Cardiac muscle cell (in vitro differentiated cells and primary cell): ENCODE measurements around the gene CARMIL1. TPM values are rescaled to one million over a fixed set of nuclear protein-coding genes. Genes with fewer than 3 reads are reported as not detected.
A peak's percentile ranks its signal among the peaks of the same experiment; 100 is the strongest.

Experiments used
- DNase-seq, 2 donors: peaks; one replicate each; pipeline versions ENCODE4 v3.0.0 to v3.0.0-alpha.2; 2010 to 2017; ENCODE audit warnings: low read depth in 1 of 2, low spot score in 1 of 2
- H3K27ac ChIP-seq: fragments of 200-600 bp; sonication (generic); 2 replicates; pipeline ENCODE4 v1.5.1; 2016
- H3K27me3 ChIP-seq: fragments of 200-600 bp; sonication (generic); 2 replicates; pipeline ENCODE4 v1.6.0; 2016; ENCODE audit warnings: control low read depth
- H3K36me3 ChIP-seq: fragments of 200-600 bp; sonication (generic); 2 replicates; pipeline ENCODE4 v1.5.1; 2016; ENCODE audit warnings: control low read depth
- H3K4me1 ChIP-seq: fragments of 200-600 bp; sonication (generic); 2 replicates; pipeline ENCODE4 v1.8.1; 2017; ENCODE audit warnings: low read depth, mild to moderate bottlenecking, mixed run types
- H3K4me3 ChIP-seq: fragments of 200-600 bp; sonication (generic); 2 replicates; pipeline ENCODE4 v1.5.1; 2016; ENCODE audit warnings: mild to moderate bottlenecking
- H3K9me3 ChIP-seq: fragments of 200-600 bp; sonication (generic); 2 replicates; pipeline ENCODE4 v1.5.1; 2017; ENCODE audit warnings: low read depth, mild to moderate bottlenecking, control low read depth
- CTCF ChIP-seq: IDR thresholded peaks from 2 replicates; pipeline ENCODE4 v1.5.1; 2012; ENCODE audit warnings: low read depth, mild to moderate bottlenecking, low read length
- polyA plus RNA-seq: library from polyadenylated mRNA; unstranded; fragments of >200 nt; fragmentation: Nextera tagmentation; extraction: Ambion mirVana; gene quantifications from 2 replicates; pipeline ENCODE4 v1.2.1, GENCODE V29; 2016
- total RNA-seq: library from RNA; depleted of rRNA; stranded (reverse); fragments of >200 nt; gene quantifications from 2 replicates; pipeline ENCODE4 v1.2.3, GENCODE V29; 2016

CARMIL1 gene
- total and polyA plus RNA-seq, 2 experiments from 2014 or later: 15.7 to 63.6 TPM

GRCh38 chr6:25418454-25419052 is 139.4 kb downstream of the CARMIL1 start:
- peaks cover 48% of the 10 kb centered on the region for H3K4me1 ChIP-seq
- no peak overlapping the region for H3K4me3 ChIP-seq
- DNase-seq: peak in 1 of 2 donors; percentile 15
- TF ChIP-seq CTCF: no peak
- no peaks in the 10 kb centered on the region for H3K27me3 ChIP-seq
- H3K27ac ChIP-seq: no peak overlapping the region
- no peaks in the 10 kb centered on the region for H3K36me3 ChIP-seq
- no peaks in the 10 kb centered on the region for H3K9me3 ChIP-seq

GRCh38 chr6:25419879-25420278 is 140.7 kb downstream of the CARMIL1 start:
- Histone ChIP-seq H3K4me1 (peaks cover 40% of the 10 kb centered on the region), H3K36me3 (no peaks in the 10 kb centered on the region), H3K9me3 (no peaks in the 10 kb centered on the region), H3K27me3 (no peaks in the 10 kb centered on the region), H3K27ac (no peak overlapping the region), H3K4me3 (no peak overlapping the region)
- no peak for TF ChIP-seq CTCF
- DNase-seq: no peak

GRCh38 chr6:25423358-25423757 is 144.2 kb downstream of the CARMIL1 start:
- Histone ChIP-seq H3K9me3 (no peaks in the 10 kb centered on the region), H3K4me1 (peaks cover 30% of the 10 kb centered on the region), H3K4me3 (no peak overlapping the region), H3K27ac (no peak overlapping the region), H3K36me3 (no peaks in the 10 kb centered on the region), H3K27me3 (no peaks in the 10 kb centered on the region)
- TF ChIP-seq CTCF: no peak
- no peak for DNase-seq

GRCh38 chr6:25424303-25424702 is 145.1 kb downstream of the CARMIL1 start:
- no peak for TF ChIP-seq CTCF
- no peaks in the 10 kb centered on the region for H3K27me3 ChIP-seq
- no peaks in the 10 kb centered on the region for H3K36me3 ChIP-seq
- DNase-seq: no peak
- no peaks in the 10 kb centered on the region for H3K9me3 ChIP-seq
- peaks cover 34% of the 10 kb centered on the region for H3K4me1 ChIP-seq
- H3K4me3 ChIP-seq: no peak overlapping the region
- H3K27ac ChIP-seq: no peak overlapping the region

- Histone ChIP-seq H3K9me3 (no peaks in the 10 kb centered on the region), H3K27me3 (no peaks in the 10 kb centered on the region), H3K27ac (no peak overlapping the region), H3K4me3 (no peak overlapping the region), H3K4me1 (peaks cover 41% of the 10 kb centered on the region), H3K36me3 (no peaks in the 10 kb centered on the region)
- TF ChIP-seq CTCF: no peak
- no peak for DNase-seq
Observed at GRCh38 chr6:25427549-25427948, 148.4 kb downstream of the CARMIL1 start.
